H9 (cell line): ENCODE results near the gene PAX8. TPM values are rescaled to one million over a fixed set of nuclear protein-coding genes. Genes with fewer than 3 reads are reported as not detected.
"Not testable (repeated sequence)": the region's sequence is repeated elsewhere in the genome, so short reads cannot be mapped to it uniquely, and the experiment has no call there.

Experiments
- DNase-seq: peaks from one replicate; pipeline ENCODE4 v3.0.0-alpha.2; 2017
- H2AFZ ChIP-seq: one replicate; pipeline ENCODE4 v1.6.1; 2013; ENCODE audit warnings: mild to moderate bottlenecking, low read length, control low read depth, moderate library complexity
- H2AK5ac ChIP-seq: 2 replicates; pipeline ENCODE4 v1.6.1; 2013; ENCODE audit warnings: low read length, control low read depth, mixed read lengths; ENCODE audit not compliant: insufficient read length
- H2BK120ac ChIP-seq: one replicate; pipeline ENCODE4 v1.6.1; 2013; ENCODE audit warnings: low read depth, mild to moderate bottlenecking, low read length, control low read depth, inconsistent platforms; ENCODE audit not compliant: poor library complexity, severe bottlenecking
- H2BK12ac ChIP-seq: 2 replicates; pipeline ENCODE4 v1.6.1; 2013; ENCODE audit warnings: low read length, control low read depth, mixed read lengths, low read depth; ENCODE audit not compliant: insufficient read length
- H2BK15ac ChIP-seq: 2 replicates; pipeline ENCODE4 v1.6.1; 2013; ENCODE audit warnings: low read depth, low read length, control low read depth
- H2BK20ac ChIP-seq: one replicate; pipeline ENCODE4 v1.6.1; 2013; ENCODE audit warnings: low read depth, mild to moderate bottlenecking, low read length, control low read depth, inconsistent platforms; ENCODE audit not compliant: poor library complexity, severe bottlenecking
- H2BK5ac ChIP-seq: 2 replicates; pipeline ENCODE4 v1.6.1; 2013; ENCODE audit warnings: low read length, control low read depth, mixed read lengths; ENCODE audit not compliant: insufficient read length
- H3K14ac ChIP-seq: 2 replicates; pipeline ENCODE4 v1.6.1; 2013; ENCODE audit warnings: low read length, control low read depth; ENCODE audit not compliant: insufficient read depth
- H3K18ac ChIP-seq: 2 replicates; pipeline ENCODE4 v1.6.1; 2013; ENCODE audit warnings: low read depth, mild to moderate bottlenecking, mixed read lengths, low read length, control low read depth; ENCODE audit not compliant: insufficient read length
- H3K23ac ChIP-seq: 2 replicates; pipeline ENCODE4 v1.6.1; 2013; ENCODE audit warnings: low read length, control low read depth, mixed read lengths, low read depth; ENCODE audit not compliant: insufficient read length
- H3K23me2 ChIP-seq: 2 replicates; pipeline ENCODE4 v1.6.1; 2013; ENCODE audit warnings: low read depth, mild to moderate bottlenecking, mixed read lengths, low read length, control low read depth; ENCODE audit not compliant: insufficient read length, poor library complexity, severe bottlenecking
- H3K27ac ChIP-seq: 2 replicates; pipeline ENCODE4 v1.5.1; 2013; ENCODE audit warnings: low read length, control low read depth, mixed read lengths, low read depth; ENCODE audit not compliant: insufficient read length
- H3K27me3 ChIP-seq: 2 replicates; pipeline ENCODE4 v1.6.1; 2013; ENCODE audit warnings: low read length, control low read depth, inconsistent platforms; ENCODE audit not compliant: insufficient read depth
- H3K4ac ChIP-seq: 2 replicates; pipeline ENCODE4 v1.6.1; 2013; ENCODE audit warnings: low read depth, mild to moderate bottlenecking, control low read depth, inconsistent platforms, low read length, moderate library complexity
- H3K4me1 ChIP-seq: 2 replicates; pipeline ENCODE4 v1.6.1; 2013; ENCODE audit warnings: low read length, control low read depth, inconsistent platforms; ENCODE audit not compliant: insufficient read depth
- H3K4me2 ChIP-seq: 2 replicates; pipeline ENCODE4 v1.6.1; 2013; ENCODE audit warnings: low read length, control low read depth, mixed read lengths; ENCODE audit not compliant: insufficient read length, insufficient read depth
- H3K56ac ChIP-seq: 2 replicates; pipeline ENCODE4 v1.6.1; 2013; ENCODE audit warnings: low read depth, mild to moderate bottlenecking, mixed read lengths, low read length, control low read depth; ENCODE audit not compliant: insufficient read length
- H3K79me1 ChIP-seq: 2 replicates; pipeline ENCODE4 v1.6.1; 2013; ENCODE audit warnings: low read depth, mild to moderate bottlenecking, moderate library complexity, low read length, control low read depth, inconsistent platforms; ENCODE audit not compliant: insufficient read depth, poor library complexity, severe bottlenecking
- H3K79me2 ChIP-seq: 2 replicates; pipeline ENCODE4 v1.6.1; 2013; ENCODE audit warnings: low read length, control low read depth, inconsistent platforms; ENCODE audit not compliant: insufficient read depth
- H3K9ac ChIP-seq: 2 replicates; pipeline ENCODE4 v1.6.1; 2013; ENCODE audit warnings: low read length, control low read depth, mixed read lengths; ENCODE audit not compliant: insufficient read length; ENCODE audit errors: extremely low read depth
- H3K9me3 ChIP-seq: one replicate; pipeline ENCODE4 v1.6.1; 2013; ENCODE audit warnings: low read depth, low read length, inconsistent platforms; ENCODE audit not compliant: control insufficient read depth
- H3T11ph ChIP-seq: one replicate; pipeline ENCODE4 v1.6.1; 2013; ENCODE audit warnings: mild to moderate bottlenecking, low read length, control low read depth, inconsistent platforms
- H4K20me1 ChIP-seq: one replicate; pipeline ENCODE4 v1.6.1; 2013; ENCODE audit not compliant: control insufficient read depth, insufficient read length, insufficient read depth
- H4K5ac ChIP-seq: 2 replicates; pipeline ENCODE4 v1.6.1; 2013; ENCODE audit warnings: low read depth, mild to moderate bottlenecking, mixed read lengths, low read length, control low read depth; ENCODE audit not compliant: insufficient read length
- H4K8ac ChIP-seq: replicated peaks from 2 replicates; pipeline ENCODE4 v1.6.1; 2013; ENCODE audit warnings: low read length, control low read depth, mixed read lengths, low read depth; ENCODE audit not compliant: insufficient read length
- H4K91ac ChIP-seq: 2 replicates; pipeline ENCODE4 v1.6.1; 2013; ENCODE audit warnings: low read depth, mild to moderate bottlenecking, moderate library complexity, mixed read lengths, low read length, control low read depth; ENCODE audit not compliant: insufficient read length
- H3K27ac Mint-ChIP-seq, 3 experiments: 2 replicates in 2 of 3; 3 replicates in 1 of 3; pipeline ENCODE4 v1.8.0; 2020 to 2021; ENCODE audit warnings: mixed read lengths in 3 of 3, mild to moderate bottlenecking in 1 of 3, moderate library complexity in 1 of 3
- H3K27me3 Mint-ChIP-seq: 2 replicates; pipeline ENCODE4 v1.8.0; 2021; ENCODE audit warnings: low read depth, mild to moderate bottlenecking, moderate library complexity, mixed read lengths
- H3K36me3 Mint-ChIP-seq, 3 experiments: 2 replicates in 2 of 3; 3 replicates in 1 of 3; pipeline ENCODE4 v1.8.0; 2020 to 2021; ENCODE audit warnings: low read depth in 3 of 3, mixed read lengths in 3 of 3; ENCODE audit not compliant: insufficient read depth in 1 of 3
- H3K4me1 Mint-ChIP-seq, 2 experiments: 2 replicates each; pipeline ENCODE4 v1.8.0; 2020; ENCODE audit warnings: mixed read lengths in 2 of 2
- H3K4me3 Mint-ChIP-seq, 2 experiments: 2 replicates in 1 of 2; 3 replicates in 1 of 2; pipeline ENCODE4 v1.8.0; 2020 to 2021; ENCODE audit warnings: mild to moderate bottlenecking in 2 of 2, mixed read lengths in 2 of 2, moderate library complexity in 1 of 2
- H3K9me3 Mint-ChIP-seq, 2 experiments: 2 replicates in 1 of 2; 3 replicates in 1 of 2; pipeline ENCODE4 v1.8.0; 2020; ENCODE audit warnings: mild to moderate bottlenecking in 2 of 2, mixed read lengths in 2 of 2, moderate library complexity in 1 of 2
- WGBS: extraction: QIAGEN DNeasy Blood & Tissue Kit; methylation state at CpG from one replicate; pipeline ENCODE4 v1.1.7; 2013; ENCODE audit warnings: missing lambda C conversion rate, low lambda C conversion rate, mixed read lengths; ENCODE audit not compliant: insufficient read length; ENCODE audit errors: extremely low coverage; 5-methylcytosine and 5-hydroxymethylcytosine counted together
- total RNA-seq: library from RNA; stranded (reverse); gene quantifications from 2 replicates; pipeline ENCODE4 v1.2.1, GENCODE V29; 2021
- TF ChIP-seq, protein P1 (sequence below): fragments of 200-600 bp; sonication (generic); conservative IDR thresholded peaks from 3 replicates; pipeline ENCODE4 v1.8.0; 2021; ENCODE audit warnings: antibody characterized with exemption, mild to moderate bottlenecking

The PAX8 gene
- total RNA-seq, 1 experiment from 2014 or later = not detected

DNA sequence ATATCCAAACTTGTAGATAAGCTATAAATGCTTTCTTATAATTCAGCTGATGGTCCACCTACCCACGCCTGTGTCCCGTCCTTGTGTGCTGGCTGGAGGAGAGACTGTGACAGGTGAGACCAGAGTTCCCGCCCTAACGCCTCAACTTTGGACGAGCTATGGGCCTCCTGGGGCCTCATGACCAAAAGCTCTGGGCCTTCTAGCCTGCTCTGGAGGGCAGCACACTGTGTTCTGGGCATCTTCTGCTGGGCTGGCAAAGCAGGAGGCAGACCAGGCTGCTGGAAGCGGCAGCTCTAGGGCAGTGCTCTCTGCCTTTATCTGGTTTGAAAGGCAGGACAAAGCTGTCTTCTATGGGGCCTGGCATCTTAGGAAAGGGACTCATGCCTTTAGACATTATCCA, 26.0 kb upstream of the PAX8 start:
- no CpG with 5 or more reads among the region's 6 CpGs for WGBS
- Histone ChIP-seq H3K4me1 (no peaks in the 10 kb centered on the region), H2AFZ (no peak overlapping the region), H3K27ac (no peak overlapping the region), H3K56ac (no peak overlapping the region), H3K14ac (no peak overlapping the region), H2BK12ac (no peak overlapping the region), H4K91ac (no peak overlapping the region), H3K9ac (no peak overlapping the region), H4K5ac (no peak overlapping the region), H3K79me2 (no peaks in the 10 kb centered on the region), H3K23me2 (no peaks in the 10 kb centered on the region), H2BK20ac (no peak overlapping the region), H3K9me3 (no peaks in the 10 kb centered on the region), H2BK5ac (no peak overlapping the region), H3K79me1 (no peaks in the 10 kb centered on the region), H3K18ac (no peak overlapping the region), H2AK5ac (no peak overlapping the region), H2BK120ac (no peak overlapping the region), H4K20me1 (no peaks in the 10 kb centered on the region), H3K23ac (no peak overlapping the region), H3T11ph (no peak overlapping the region), H2BK15ac (no peak overlapping the region), H3K4ac (no peak overlapping the region), H4K8ac (no peak overlapping the region), H3K4me2 (no peak overlapping the region), H3K27me3 (no peaks in the 10 kb centered on the region)
- Mint-ChIP-seq H3K4me1 (peaks cover 13% of the 10 kb centered on the region in 2 experiments), H3K9me3 (no peaks in the 10 kb centered on the region), H3K36me3 (no peaks in the 10 kb centered on the region), H3K27me3 (peaks cover 20% of the 10 kb centered on the region), H3K4me3 (no peak overlapping the region), H3K27ac (no peak overlapping the region)
- no peak for DNase-seq
- TF ChIP-seq, protein P1, sequence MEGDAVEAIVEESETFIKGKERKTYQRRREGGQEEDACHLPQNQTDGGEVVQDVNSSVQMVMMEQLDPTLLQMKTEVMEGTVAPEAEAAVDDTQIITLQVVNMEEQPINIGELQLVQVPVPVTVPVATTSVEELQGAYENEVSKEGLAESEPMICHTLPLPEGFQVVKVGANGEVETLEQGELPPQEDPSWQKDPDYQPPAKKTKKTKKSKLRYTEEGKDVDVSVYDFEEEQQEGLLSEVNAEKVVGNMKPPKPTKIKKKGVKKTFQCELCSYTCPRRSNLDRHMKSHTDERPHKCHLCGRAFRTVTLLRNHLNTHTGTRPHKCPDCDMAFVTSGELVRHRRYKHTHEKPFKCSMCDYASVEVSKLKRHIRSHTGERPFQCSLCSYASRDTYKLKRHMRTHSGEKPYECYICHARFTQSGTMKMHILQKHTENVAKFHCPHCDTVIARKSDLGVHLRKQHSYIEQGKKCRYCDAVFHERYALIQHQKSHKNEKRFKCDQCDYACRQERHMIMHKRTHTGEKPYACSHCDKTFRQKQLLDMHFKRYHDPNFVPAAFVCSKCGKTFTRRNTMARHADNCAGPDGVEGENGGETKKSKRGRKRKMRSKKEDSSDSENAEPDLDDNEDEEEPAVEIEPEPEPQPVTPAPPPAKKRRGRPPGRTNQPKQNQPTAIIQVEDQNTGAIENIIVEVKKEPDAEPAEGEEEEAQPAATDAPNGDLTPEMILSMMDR = no peak

DNA sequence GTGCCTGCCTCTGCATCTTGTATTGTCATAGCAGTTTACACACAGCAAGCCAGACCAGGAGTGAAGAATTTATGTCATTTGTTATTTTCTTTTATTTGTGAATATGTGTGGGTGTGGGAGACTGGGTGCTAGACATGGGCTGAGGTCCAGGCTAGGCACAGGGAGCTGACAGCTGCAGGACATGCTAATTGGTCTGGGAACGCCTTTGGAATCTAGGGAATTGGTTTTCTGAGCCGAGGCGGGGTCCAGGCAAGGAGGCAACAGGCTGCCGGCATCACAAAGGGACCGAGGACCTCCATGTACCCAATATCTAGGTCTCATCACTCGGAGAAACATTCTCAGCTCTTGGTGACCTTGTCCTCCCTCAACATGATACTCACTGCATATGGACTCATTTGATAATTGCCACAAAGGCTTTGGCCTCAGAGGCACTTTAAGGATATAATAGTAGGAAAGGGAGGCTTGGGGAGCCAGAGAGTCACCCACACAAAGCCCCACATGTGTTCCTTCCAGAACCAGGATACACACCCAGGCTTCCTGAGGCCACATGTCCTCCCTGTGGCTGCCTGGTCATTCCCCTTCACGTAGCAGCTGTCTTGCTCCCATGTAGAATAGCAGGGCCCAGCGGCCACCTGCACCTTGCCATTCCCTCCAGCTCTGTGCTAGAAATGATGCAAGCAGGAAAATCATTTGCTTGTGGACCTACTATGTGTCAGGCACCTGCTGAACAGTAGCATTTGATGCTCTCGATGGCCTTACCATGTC, 23.7 kb upstream of the PAX8 start:
- H3K18ac ChIP-seq, H2BK15ac ChIP-seq, H3K9ac ChIP-seq, H2AFZ ChIP-seq, H3K79me1 ChIP-seq, H3K14ac ChIP-seq, H3K4ac ChIP-seq, H4K5ac ChIP-seq, H2BK120ac ChIP-seq, H3K4me3 Mint-ChIP-seq, H2BK12ac ChIP-seq, H3T11ph ChIP-seq, H4K20me1 ChIP-seq, H3K56ac ChIP-seq, H3K23me2 ChIP-seq, H3K9me3 ChIP-seq, H3K36me3 Mint-ChIP-seq, H3K9me3 Mint-ChIP-seq, H3K79me2 ChIP-seq, H4K8ac ChIP-seq, H2AK5ac ChIP-seq, H3K27me3 ChIP-seq, H3K27ac Mint-ChIP-seq, H4K91ac ChIP-seq, H2BK20ac ChIP-seq, H3K23ac ChIP-seq, H3K4me1 ChIP-seq, H3K27ac ChIP-seq, DNase-seq, H3K4me2 ChIP-seq, H2BK5ac ChIP-seq: not testable (repeated sequence)
- WGBS = no CpG with 5 or more reads among the region's 9 CpGs
- Mint-ChIP-seq H3K27me3 (peaks cover 11% of the 10 kb centered on the region), H3K4me1 (peaks cover 13 to 19% of the 10 kb centered on the region in 2 experiments)
